IPS DF 6.9 (cell line): ENCODE measurements around the gene RFTN1.

ENCODE experiments used
- DNase-seq: peaks from one replicate; pipeline ENCODE4 v3.0.0-alpha.2; 2013; ENCODE audit warnings: low read depth, low spot score
- H3K27ac ChIP-seq: one replicate; pipeline ENCODE4 v1.5.1; 2013; ENCODE audit warnings: low read length, control low read depth
- H3K27me3 ChIP-seq: 2 replicates; pipeline ENCODE4 v1.6.1; 2013; ENCODE audit warnings: mild to moderate bottlenecking, low read length; ENCODE audit not compliant: control insufficient read depth, insufficient read depth
- H3K36me3 ChIP-seq: 2 replicates; pipeline ENCODE4 v1.6.1; 2013; ENCODE audit warnings: low read length; ENCODE audit not compliant: control insufficient read depth, insufficient read depth
- H3K4me1 ChIP-seq: 2 replicates; pipeline ENCODE4 v1.6.1; 2013; ENCODE audit warnings: low read length; ENCODE audit not compliant: control insufficient read depth, insufficient read depth
- H3K4me3 ChIP-seq: 2 replicates; pipeline ENCODE4 v1.5.1; 2013; ENCODE audit warnings: mild to moderate bottlenecking, low read length
- H3K9me3 ChIP-seq: 2 replicates; pipeline ENCODE4 v1.6.1; 2013; ENCODE audit warnings: low read length, inconsistent platforms; ENCODE audit not compliant: control insufficient read depth, insufficient read depth
- WGBS: extraction: QIAGEN DNeasy Blood & Tissue Kit; methylation state at CpG from one replicate; pipeline ENCODE4 v1.1.7; 2013; ENCODE audit warnings: mixed read lengths, missing lambda C conversion rate; ENCODE audit not compliant: insufficient read length, insufficient coverage; 5-methylcytosine and 5-hydroxymethylcytosine counted together

Gene RFTN1

DNA sequence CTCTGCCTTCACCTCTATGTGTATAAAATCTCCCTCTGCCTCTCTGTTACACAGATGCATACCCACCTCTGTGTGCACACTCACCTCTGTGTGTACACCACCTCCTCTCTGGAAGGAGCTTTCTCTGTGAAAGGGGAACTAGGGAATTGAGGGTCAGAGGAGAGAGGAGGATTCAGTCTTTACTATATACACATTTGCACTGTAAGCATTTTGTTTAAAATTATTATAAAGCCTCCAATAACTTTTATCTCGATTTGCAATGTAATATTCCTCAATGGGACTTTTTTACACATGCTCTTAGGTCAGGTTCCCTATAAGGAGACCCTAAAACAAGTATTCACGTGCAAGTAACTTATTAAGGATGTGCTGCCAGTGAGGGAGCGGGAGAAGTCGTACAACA lies 166.0 kb downstream of the RFTN1 start:
- Histone ChIP-seq H3K36me3 (no peaks in the 10 kb centered on the region), H3K9me3 (no peaks in the 10 kb centered on the region), H3K4me3 (no peak overlapping the region), H3K4me1 (no peaks in the 10 kb centered on the region; the same call in 1 of the 2 replicates), H3K27ac (no peak overlapping the region), H3K27me3 (no peaks in the 10 kb centered on the region)
- no CpG with 5 or more reads among the region's 4 CpGs for WGBS
- DNase-seq: no peak

DNA sequence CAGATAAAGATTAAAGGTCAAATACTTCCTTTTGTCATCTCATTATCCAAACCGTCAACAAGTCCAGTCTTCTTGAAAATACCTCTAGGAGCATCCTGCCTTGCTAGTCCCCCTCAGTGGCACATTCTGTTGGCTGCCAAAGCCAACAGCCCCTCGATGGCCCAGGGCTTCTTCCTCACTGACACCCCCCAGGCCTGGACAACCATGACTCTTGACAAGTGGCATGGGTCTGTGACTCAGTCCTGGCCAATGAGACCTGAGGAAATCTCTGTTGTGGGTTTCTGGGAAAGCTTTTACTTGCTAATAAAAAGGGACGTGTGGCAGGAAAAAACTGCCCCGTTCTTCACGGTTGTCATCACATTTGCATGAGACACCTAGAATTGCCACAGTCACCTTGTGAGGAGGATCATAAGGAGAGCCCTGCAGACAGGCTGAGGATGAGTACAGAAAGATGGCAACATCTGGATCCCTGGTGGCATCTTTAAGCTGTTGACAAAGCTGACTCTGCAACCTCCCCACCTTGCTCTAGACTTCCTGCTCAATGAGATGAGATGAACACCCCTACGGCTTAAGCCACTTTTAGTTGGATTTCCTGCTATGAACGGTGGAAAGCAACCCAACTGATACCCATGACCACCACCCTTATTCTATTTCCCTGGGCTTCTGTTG lies 167.0 kb downstream of the RFTN1 start:
- Histone ChIP-seq H3K4me3 (no peak overlapping the region), H3K27me3 (no peaks in the 10 kb centered on the region), H3K9me3 (no peaks in the 10 kb centered on the region), H3K27ac (no peak overlapping the region), H3K4me1 (no peaks in the 10 kb centered on the region; the same call in 1 of the 2 replicates), H3K36me3 (no peaks in the 10 kb centered on the region)
- DNase-seq: no peak
- WGBS: no CpG with 5 or more reads among the region's 7 CpGs

DNA sequence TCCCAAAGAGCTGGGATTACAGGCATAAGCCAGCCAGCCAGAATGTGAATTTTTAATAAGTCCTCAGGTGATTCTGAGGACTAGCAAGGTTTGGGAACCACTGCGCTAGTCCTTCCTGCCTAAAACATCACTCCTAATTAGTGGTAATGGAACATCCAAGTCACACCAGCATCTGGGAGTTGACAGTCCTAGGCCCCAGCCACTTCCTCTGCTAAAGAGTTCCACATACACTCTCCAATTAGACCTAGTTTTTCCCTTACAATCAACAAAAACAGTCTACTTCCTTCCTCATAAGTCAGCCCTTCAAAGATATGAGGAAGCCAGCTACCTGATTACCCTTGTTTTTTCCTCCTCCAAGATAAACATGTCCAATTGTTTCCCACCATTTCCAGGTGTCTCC lies 170.4 kb downstream of the RFTN1 start:
- no CpG with 5 or more reads among the region's 1 CpG for WGBS
- Histone ChIP-seq H3K27ac (no peak overlapping the region), H3K27me3 (no peaks in the 10 kb centered on the region), H3K4me1 (no peaks in the 10 kb centered on the region), H3K36me3 (no peaks in the 10 kb centered on the region), H3K9me3 (no peaks in the 10 kb centered on the region), H3K4me3 (no peak overlapping the region)
- no peak for DNase-seq

DNA sequence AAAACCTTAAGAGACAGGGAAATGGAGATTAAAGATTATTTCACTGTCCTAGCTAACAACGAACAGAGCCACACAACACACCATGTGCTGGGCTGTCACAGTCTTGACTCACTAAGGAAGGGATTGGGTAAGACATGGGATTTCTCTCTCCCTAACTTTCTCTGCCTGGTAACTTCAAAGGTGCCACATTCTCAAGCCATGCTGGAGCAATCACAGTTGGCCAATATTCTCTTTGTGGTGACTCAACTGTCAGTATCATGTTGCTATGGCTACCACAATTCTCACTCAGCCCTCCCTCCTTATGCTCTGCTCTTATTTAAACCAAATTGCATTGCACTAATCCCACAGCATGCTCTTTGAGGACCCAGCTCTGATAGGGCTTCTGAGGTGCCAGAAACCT lies 174.5 kb downstream of the RFTN1 start:
- H3K4me3 ChIP-seq: no peak overlapping the region
- no peak overlapping the region for H3K27ac ChIP-seq
- no CpG with 5 or more reads among the region's 1 CpG for WGBS
- no peaks in the 10 kb centered on the region for H3K27me3 ChIP-seq
- no peaks in the 10 kb centered on the region for H3K9me3 ChIP-seq
- H3K36me3 ChIP-seq: no peaks in the 10 kb centered on the region
- no peak for DNase-seq
- H3K4me1 ChIP-seq: no peaks in the 10 kb centered on the region

DNA sequence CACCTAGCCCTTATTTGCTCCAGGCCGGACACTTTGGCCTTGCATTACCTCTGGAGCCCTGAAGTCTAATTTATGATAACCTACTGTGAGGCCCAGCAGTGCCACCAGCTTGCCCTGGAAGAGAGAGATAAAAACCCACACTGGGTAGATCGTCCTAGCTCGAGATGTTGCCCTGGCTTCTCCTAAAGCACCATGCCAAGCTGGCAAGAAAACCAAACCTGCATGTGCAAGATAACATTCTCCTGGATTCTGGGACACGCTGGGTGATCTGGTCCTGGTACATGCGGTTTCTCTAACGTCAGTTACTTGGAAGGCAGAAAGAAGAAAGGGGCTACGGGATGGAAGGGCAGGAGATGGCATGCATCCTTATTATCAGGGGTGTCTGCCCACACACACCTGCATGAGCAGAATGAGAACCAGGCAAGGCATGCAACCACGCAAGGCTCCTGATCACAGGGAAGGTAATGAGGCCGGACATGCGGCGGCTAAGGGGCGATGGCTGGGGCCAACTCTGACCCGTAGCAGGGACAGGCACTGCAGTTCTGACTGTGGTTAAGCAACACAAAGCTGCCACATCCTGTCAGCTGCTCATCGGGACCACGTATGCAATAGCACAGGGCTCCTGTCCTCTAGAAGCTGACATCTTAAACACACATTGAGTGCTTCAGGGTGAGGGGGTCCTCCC lies 175.5 kb downstream of the RFTN1 start:
- Histone ChIP-seq H3K9me3 (no peaks in the 10 kb centered on the region), H3K27me3 (no peaks in the 10 kb centered on the region), H3K27ac (no peak overlapping the region), H3K4me3 (no peak overlapping the region), H3K4me1 (no peaks in the 10 kb centered on the region), H3K36me3 (no peaks in the 10 kb centered on the region)
- WGBS: no CpG with 5 or more reads among the region's 15 CpGs
- no peak for DNase-seq

DNA sequence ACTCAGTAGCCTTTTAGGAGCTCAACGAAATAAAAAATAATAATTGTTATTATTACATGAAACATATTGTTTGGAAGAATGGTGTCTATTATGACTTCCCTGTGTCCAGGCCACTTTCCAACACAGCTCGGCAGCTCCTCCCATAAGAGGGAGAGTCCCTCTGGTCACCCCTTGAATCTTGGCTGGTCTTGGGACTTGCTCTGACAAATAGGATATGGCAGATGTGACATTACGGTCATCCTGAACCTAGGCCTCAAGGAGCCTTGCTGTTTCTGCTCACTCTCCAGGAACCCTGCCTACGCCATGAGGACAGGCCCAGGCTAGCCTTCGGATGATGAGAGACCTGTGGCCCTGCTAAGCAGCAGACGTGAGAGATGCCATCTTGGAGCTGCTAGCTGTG lies 176.7 kb downstream of the RFTN1 start:
- Histone ChIP-seq H3K4me1 (no peaks in the 10 kb centered on the region), H3K4me3 (no peak overlapping the region), H3K27me3 (no peaks in the 10 kb centered on the region), H3K27ac (no peak overlapping the region), H3K36me3 (no peaks in the 10 kb centered on the region), H3K9me3 (no peaks in the 10 kb centered on the region)
- WGBS: no CpG with 5 or more reads among the region's 6 CpGs
- no peak for DNase-seq

DNA sequence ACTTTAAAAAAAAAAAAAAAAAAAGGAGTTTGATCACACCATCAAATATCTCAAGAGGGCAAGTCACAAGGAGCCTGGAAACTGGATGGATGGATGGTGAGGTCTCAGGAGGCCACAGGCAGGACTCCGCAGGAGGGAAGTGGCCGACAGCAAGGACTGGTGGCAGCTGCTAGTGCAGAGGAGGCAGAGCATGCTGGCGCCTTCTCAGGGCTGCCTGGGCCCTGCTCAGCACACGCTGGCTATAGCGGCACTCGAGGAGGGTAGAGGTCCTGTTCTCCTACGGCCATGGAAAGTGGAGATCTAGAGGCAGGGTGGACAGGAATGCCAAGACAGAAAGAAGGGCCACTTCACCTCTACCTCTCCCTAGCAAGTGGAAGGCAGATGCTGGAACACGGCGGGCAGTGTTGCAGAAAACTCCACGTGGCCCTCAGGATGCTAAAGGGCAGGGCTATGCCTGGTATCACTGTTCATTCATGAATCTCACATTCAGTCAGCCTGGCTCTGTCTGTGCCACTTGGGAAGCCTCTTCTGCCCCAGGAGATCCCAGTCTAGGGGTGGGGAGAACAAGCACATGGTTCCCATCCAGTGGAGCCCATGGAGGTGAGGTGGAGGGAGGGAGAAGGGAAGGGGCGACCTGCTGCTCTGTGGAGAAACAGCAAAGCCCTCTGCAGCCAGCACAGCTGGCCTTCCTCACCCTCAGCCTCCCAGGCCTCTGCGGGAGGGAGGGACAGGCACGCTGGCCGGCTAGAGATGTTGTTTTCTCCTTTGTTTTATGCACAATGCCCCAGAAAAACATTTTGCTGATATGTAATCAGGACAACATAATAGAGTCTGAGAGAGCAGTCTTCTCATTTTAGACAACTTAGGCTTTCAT lies 177.5 kb downstream of the RFTN1 start:
- DNase-seq: no peak
- Histone ChIP-seq H3K27ac (no peak overlapping the region), H3K36me3 (no peaks in the 10 kb centered on the region), H3K4me1 (no peaks in the 10 kb centered on the region), H3K27me3 (no peaks in the 10 kb centered on the region), H3K9me3 (no peaks in the 10 kb centered on the region), H3K4me3 (no peak overlapping the region)
- no CpG with 5 or more reads among the region's 14 CpGs for WGBS

DNA sequence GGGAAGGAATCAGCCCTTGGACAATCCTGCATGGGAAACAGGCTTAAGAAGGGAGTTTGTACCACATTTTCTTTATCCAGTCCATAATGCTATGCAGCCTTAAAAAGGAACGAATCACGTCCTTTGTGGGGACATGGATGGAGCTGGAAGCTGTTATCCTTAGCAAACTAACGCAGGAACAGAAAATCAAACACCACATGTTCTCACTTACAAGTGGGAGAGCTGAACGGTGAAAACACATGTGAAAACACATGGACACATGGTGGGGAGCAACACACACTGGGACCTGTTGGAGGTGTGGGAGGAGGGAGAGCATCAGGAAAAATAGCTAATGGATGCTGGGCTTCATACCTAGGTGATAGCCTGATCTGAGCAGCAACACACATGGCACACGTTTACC lies 178.2 kb downstream of the RFTN1 start:
- H3K4me3 ChIP-seq: no peak overlapping the region
- H3K27ac ChIP-seq: no peak overlapping the region
- no peak for DNase-seq
- no peaks in the 10 kb centered on the region for H3K27me3 ChIP-seq
- H3K36me3 ChIP-seq: no peaks in the 10 kb centered on the region
- H3K4me1 ChIP-seq: no peaks in the 10 kb centered on the region
- WGBS: no CpG with 5 or more reads among the region's 5 CpGs
- no peaks in the 10 kb centered on the region for H3K9me3 ChIP-seq

DNA sequence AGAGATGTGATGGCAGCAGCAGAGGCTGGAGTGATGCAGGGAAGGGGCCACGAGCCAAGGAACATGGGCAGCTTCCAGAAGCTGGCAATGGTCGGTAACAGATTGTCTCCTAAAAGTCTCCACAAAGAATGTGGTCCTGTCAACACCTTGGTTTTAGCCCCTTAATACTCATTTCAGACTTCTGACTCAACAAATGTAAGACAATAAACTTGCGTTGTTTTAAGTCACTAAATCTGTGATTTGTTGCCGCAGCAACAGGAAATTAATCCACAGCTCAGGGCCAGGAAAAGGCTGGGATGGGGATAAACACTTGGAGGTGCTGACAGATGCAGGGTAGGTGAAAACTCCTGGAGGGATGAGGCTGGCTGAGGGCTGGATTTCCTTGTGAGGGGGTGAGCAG lies 178.6 kb downstream of the RFTN1 start:
- Histone ChIP-seq H3K4me3 (no peak overlapping the region), H3K9me3 (no peaks in the 10 kb centered on the region), H3K27me3 (no peaks in the 10 kb centered on the region), H3K36me3 (no peaks in the 10 kb centered on the region), H3K27ac (no peak overlapping the region), H3K4me1 (no peaks in the 10 kb centered on the region)
- no CpG with 5 or more reads among the region's 4 CpGs for WGBS
- no peak for DNase-seq

DNA sequence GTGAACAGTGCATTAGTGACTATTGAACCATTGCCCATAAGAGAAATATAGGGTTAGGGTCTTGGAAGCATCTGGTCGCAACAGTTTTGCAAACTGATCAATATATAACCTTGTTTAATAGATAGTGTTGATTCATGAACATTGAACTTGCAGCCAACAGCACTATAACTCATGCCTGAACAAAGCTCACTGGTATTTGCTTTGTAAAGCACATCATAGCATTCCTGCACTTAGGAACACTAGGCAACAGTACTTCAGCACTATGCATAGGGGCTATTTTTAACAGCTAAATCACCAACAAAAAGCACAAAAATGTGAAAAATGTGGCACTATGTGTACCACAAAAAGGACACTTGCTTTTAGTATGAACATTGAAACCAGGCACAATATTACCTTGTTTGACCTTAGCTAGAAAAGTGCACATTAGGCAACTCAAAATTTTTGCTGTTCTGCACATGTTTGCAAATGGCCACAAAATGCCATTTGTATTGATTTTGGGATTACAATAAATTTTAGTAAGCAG lies 180.5 kb downstream of the RFTN1 start:
- H3K4me1 ChIP-seq: no peaks in the 10 kb centered on the region; the same call in 1 of the 2 replicates
- no peaks in the 10 kb centered on the region for H3K9me3 ChIP-seq
- DNase-seq: no peak
- H3K4me3 ChIP-seq: no peak overlapping the region
- no peaks in the 10 kb centered on the region for H3K27me3 ChIP-seq
- no peak overlapping the region for H3K27ac ChIP-seq
- no peaks in the 10 kb centered on the region for H3K36me3 ChIP-seq
- no CpG with 5 or more reads among the region's 1 CpG for WGBS
